ENCODE measurements around the gene NFE2L2.

- TF ChIP-seq, protein P1, sequence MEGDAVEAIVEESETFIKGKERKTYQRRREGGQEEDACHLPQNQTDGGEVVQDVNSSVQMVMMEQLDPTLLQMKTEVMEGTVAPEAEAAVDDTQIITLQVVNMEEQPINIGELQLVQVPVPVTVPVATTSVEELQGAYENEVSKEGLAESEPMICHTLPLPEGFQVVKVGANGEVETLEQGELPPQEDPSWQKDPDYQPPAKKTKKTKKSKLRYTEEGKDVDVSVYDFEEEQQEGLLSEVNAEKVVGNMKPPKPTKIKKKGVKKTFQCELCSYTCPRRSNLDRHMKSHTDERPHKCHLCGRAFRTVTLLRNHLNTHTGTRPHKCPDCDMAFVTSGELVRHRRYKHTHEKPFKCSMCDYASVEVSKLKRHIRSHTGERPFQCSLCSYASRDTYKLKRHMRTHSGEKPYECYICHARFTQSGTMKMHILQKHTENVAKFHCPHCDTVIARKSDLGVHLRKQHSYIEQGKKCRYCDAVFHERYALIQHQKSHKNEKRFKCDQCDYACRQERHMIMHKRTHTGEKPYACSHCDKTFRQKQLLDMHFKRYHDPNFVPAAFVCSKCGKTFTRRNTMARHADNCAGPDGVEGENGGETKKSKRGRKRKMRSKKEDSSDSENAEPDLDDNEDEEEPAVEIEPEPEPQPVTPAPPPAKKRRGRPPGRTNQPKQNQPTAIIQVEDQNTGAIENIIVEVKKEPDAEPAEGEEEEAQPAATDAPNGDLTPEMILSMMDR (conservative IDR thresholded peaks at IDR 0.05; ENCODE audit: low read depth, low read length) = no peak
- TF ChIP-seq EZH2 (IDR thresholded peaks at IDR 0.05; ENCODE audit: borderline replicate concordance, low read depth, low read length, poor library complexity, severe bottlenecking) = no peak
Observed at GRCh38 chr2:177237932-177238331, 26.6 kb downstream of the NFE2L2 start.

All from A673 (cell line).